ENCODE results near the gene NEURL1B. TPM values are rescaled to one million over a fixed set of nuclear protein-coding genes. Genes with fewer than 3 reads are reported as not detected.

Gene NEURL1B
- total and polyA plus RNA-seq, 2 donors (not counting 1 experiment from before 2014, with no cell fraction given) = 0.06 to 0.17 TPM

DNA sequence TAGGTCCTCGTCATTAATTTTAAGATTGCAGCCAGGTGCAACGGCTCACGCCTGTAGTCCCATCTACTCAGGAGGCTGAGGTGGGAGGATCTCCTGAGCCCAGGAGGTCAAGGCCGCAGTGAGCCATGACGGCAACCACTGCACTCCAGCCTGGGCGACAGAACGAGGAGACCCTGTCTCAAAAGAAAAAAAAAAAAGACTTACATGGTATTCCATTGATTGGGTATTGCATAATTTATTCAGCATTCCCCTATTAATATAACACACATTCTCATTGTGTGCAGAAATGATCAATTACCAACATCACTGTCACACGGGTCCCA lies 67.1 kb downstream of the NEURL1B start:
- Histone ChIP-seq H3K4me1 (ENCODE audit: control insufficient read depth in 2 of 2, insufficient read depth in 2 of 2, low read length in 2 of 2) (peaks cover 2% of the 10 kb centered on the region in 2 donors), H3K9me3 (ENCODE audit: control extremely low read depth in 1 of 3, control insufficient read depth in 2 of 3, insufficient read depth in 1 of 3, low read length in 2 of 3) (peaks cover 0 to 2% (median 0%) of the 10 kb centered on the region in 3 donors), H3K4me2 (replicated peaks; ENCODE audit: low read depth, low read length, poor library complexity, severe bottlenecking) (no peak overlapping the region), H3K27me3 (replicated peaks in 1 of 4; ENCODE audit: control extremely low read depth in 1 of 4, control insufficient read depth in 3 of 4, insufficient read depth in 4 of 4, low read length in 3 of 4) (peaks cover 0 to 22% (median 8%) of the 10 kb centered on the region in 4 experiments), H3K9ac (ENCODE audit: low read length) (no peak overlapping the region), H3K27ac (ENCODE audit: low read length in 2 of 2) (no peak overlapping the region), H3K36me3 (replicated peaks in 1 of 2; ENCODE audit: control extremely low read depth in 1 of 2, control insufficient read depth in 1 of 2, extremely low read depth in 1 of 2, insufficient read depth in 2 of 2, low read length in 1 of 2) (no peaks in the 10 kb centered on the region), H3K4me3 (ENCODE audit: control extremely low read depth in 1 of 5, extremely low read depth in 1 of 5, insufficient read depth in 1 of 5, low read depth in 2 of 5, low read length in 4 of 5) (no peak overlapping the region), H3K79me2 (ENCODE audit: control insufficient read depth, insufficient read depth, low read length) (no peaks in the 10 kb centered on the region), H2AFZ (ENCODE audit: insufficient read depth, low read depth, low read length, poor library complexity, severe bottlenecking) (no peak overlapping the region), H4K20me1 (ENCODE audit: control insufficient read depth, insufficient read depth, low read length, poor library complexity, severe bottlenecking) (no peaks in the 10 kb centered on the region)
- no peak for DNase-seq
- H3K9me3 Mint-ChIP-seq (ENCODE audit: insufficient read depth) = no peaks in the 10 kb centered on the region
- ChIA-PET CTCF (interaction anchor here (2.0 to 8.3 kb wide), 3 partner anchors 11 to 865 kb away, joined by 6 to 368 read pairs (median 8); no protein-coding TSS in a partner anchor), POLR2A (no interaction called here)
- no peak for ATAC-seq (ENCODE audit: low read depth)
- intact Hi-C loops (cut with micrococcal nuclease) = no loop called here
- WGBS (ENCODE audit: insufficient coverage) = 97% methylated on average over 4 of the region's 8 CpGs
- no peak for TF ChIP-seq CTCF (IDR thresholded peaks at IDR 0.05)
- no peak for TF ChIP-seq EZH2 (IDR thresholded peaks at IDR 0.05; ENCODE audit: borderline replicate concordance, insufficient read depth, low read depth, low read length, poor library complexity, severe bottlenecking)
- no peaks in the 10 kb centered on the region for H3K4me1 Mint-ChIP-seq
- H3K27ac Mint-ChIP-seq = no peak overlapping the region
- peaks cover 65% of the 10 kb centered on the region for H3K27me3 Mint-ChIP-seq
- H3K4me3 Mint-ChIP-seq = no peak overlapping the region

DNA sequence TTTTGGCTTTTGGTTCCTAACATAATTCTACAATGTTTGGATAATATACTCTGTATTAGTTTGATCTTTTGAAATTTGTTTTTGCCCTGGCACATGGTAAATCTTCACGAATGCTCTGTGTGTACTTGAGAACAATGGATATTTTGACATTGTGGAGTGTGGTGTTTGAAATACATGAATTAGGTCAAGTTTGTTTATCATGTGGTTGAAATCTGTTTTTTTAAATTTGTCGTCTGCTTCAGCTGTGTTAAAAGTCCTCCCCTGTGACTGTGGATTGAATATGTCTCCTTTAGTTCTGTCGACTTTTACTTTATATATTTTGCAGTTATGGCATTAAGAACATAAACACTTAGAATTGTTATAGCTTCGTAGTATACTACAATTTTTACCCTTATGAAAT lies 69.6 kb downstream of the NEURL1B start:
- no peak for ATAC-seq (ENCODE audit: low read depth)

More for the DNA sequence above, 69.6 kb downstream of the NEURL1B start:
- Histone ChIP-seq H3K27me3 (replicated peaks in 1 of 4; ENCODE audit: control extremely low read depth in 1 of 4, control insufficient read depth in 3 of 4, insufficient read depth in 4 of 4, low read length in 3 of 4) (peaks cover 0 to 13% (median 3%) of the 10 kb centered on the region in 4 experiments), H3K4me1 (ENCODE audit: control insufficient read depth in 2 of 2, insufficient read depth in 2 of 2, low read length in 2 of 2) (peaks cover 4 to 7% of the 10 kb centered on the region in 2 donors), H3K27ac (ENCODE audit: low read length in 2 of 2) (no peak overlapping the region), H3K79me2 (ENCODE audit: control insufficient read depth, insufficient read depth, low read length) (no peaks in the 10 kb centered on the region), H3K36me3 (replicated peaks in 1 of 2; ENCODE audit: control extremely low read depth in 1 of 2, control insufficient read depth in 1 of 2, extremely low read depth in 1 of 2, insufficient read depth in 2 of 2, low read length in 1 of 2) (no peaks in the 10 kb centered on the region), H3K4me2 (replicated peaks; ENCODE audit: low read depth, low read length, poor library complexity, severe bottlenecking) (no peak overlapping the region), H3K4me3 (ENCODE audit: control extremely low read depth in 1 of 5, extremely low read depth in 1 of 5, insufficient read depth in 1 of 5, low read depth in 2 of 5, low read length in 4 of 5) (no peak overlapping the region), H4K20me1 (ENCODE audit: control insufficient read depth, insufficient read depth, low read length, poor library complexity, severe bottlenecking) (no peaks in the 10 kb centered on the region), H3K9me3 (ENCODE audit: control extremely low read depth in 1 of 3, control insufficient read depth in 2 of 3, insufficient read depth in 1 of 3, low read length in 2 of 3) (peaks cover 0 to 2% (median 0%) of the 10 kb centered on the region in 3 donors), H2AFZ (ENCODE audit: insufficient read depth, low read depth, low read length, poor library complexity, severe bottlenecking) (no peak overlapping the region), H3K9ac (ENCODE audit: low read length) (no peak overlapping the region)
- Mint-ChIP-seq H3K27ac (no peak overlapping the region), H3K9me3 (ENCODE audit: insufficient read depth) (no peaks in the 10 kb centered on the region), H3K4me1 (peaks cover 4% of the 10 kb centered on the region), H3K4me3 (no peak overlapping the region), H3K27me3 (peaks cover 48% of the 10 kb centered on the region)
- no peak for DNase-seq
- TF ChIP-seq CTCF (IDR thresholded peaks at IDR 0.05) = no peak
- no peak for TF ChIP-seq EZH2 (IDR thresholded peaks at IDR 0.05; ENCODE audit: borderline replicate concordance, insufficient read depth, low read depth, low read length, poor library complexity, severe bottlenecking)
- POLR2A ChIA-PET = no interaction called here
- CTCF ChIA-PET = interaction anchor here (0.9 to 8.3 kb wide), 7 partner anchors 11 to 224 kb away, joined by 3 to 368 read pairs (median 5); no protein-coding TSS in a partner anchor
- WGBS (ENCODE audit: insufficient coverage) = 80% methylated on average over 1 of the region's 4 CpGs
- intact Hi-C loops (cut with micrococcal nuclease) = no loop called here

Data from B cell (primary cell).